H1 (cell line): ENCODE measurements around the gene ADAM22.

Experiments
- CHD2 ChIP-seq: IDR thresholded peaks from 2 replicates; pipeline ENCODE4 v1.6.1; 2012; ENCODE audit warnings: low read length, improper control_type of control experiment
- EP300 ChIP-seq, 2 experiments: IDR thresholded peaks; 1 replicate in 1 of 2; 2 replicates in 1 of 2; pipeline ENCODE4 v1.6.1; 2011 to 2012; ENCODE audit warnings: low read depth in 2 of 2, low read length in 2 of 2, mild to moderate bottlenecking in 2 of 2, borderline replicate concordance in 1 of 2, inconsistent platforms in 1 of 2, moderate library complexity in 1 of 2
- POLR2AphosphoS5 ChIP-seq: IDR thresholded peaks from 2 replicates; pipeline ENCODE4 v1.6.1; 2011; ENCODE audit warnings: low read depth, low read length
- TAF1 ChIP-seq: IDR thresholded peaks from 2 replicates; pipeline ENCODE4 v1.6.1; 2011; ENCODE audit warnings: mild to moderate bottlenecking, low read depth, low read length
- TF ChIP-seq, protein P1 (sequence below): IDR thresholded peaks from 2 replicates; pipeline ENCODE4 v1.6.1; 2012; ENCODE audit warnings: inconsistent platforms
- TF ChIP-seq, protein P2 (sequence below), 3 experiments: IDR thresholded peaks; 1 replicate in 2 of 3; 2 replicates in 1 of 3; pipeline versions ENCODE4 v1.5.1 to v1.6.1; 2011; ENCODE audit warnings: low read length in 3 of 3, mild to moderate bottlenecking in 3 of 3, inconsistent platforms in 2 of 3, low read depth in 1 of 3, moderate library complexity in 1 of 3; ENCODE audit not compliant: insufficient read depth in 1 of 3; ENCODE audit errors: control extremely low read depth in 1 of 3
- TF ChIP-seq, protein P3 (sequence below): IDR thresholded peaks from 2 replicates; pipeline ENCODE4 v1.6.1; 2011; ENCODE audit warnings: low read length, improper control_type of control experiment

DNA sequence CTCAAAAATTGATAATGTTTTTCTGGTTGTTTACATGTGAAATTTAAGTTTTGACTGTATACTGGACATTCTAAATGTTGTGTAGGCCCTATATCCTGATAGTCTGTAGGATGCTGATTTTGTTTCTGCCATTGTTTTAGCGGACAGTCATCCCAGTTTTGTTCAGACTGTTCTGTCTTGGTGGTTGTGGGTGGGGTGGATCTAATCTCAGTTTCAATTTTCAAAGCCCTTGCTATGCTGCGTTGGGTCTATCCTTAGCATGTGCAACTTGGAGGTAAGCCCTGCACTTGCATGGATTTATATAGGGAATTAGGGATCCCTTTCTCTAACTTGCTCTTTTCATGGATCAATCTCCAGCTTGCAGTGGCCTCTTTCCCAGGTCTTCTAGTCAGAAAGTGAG lies 38.7 kb upstream of the ADAM22 start:
- TF ChIP-seq, protein P1, sequence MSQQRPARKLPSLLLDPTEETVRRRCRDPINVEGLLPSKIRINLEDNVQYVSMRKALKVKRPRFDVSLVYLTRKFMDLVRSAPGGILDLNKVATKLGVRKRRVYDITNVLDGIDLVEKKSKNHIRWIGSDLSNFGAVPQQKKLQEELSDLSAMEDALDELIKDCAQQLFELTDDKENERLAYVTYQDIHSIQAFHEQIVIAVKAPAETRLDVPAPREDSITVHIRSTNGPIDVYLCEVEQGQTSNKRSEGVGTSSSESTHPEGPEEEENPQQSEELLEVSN = no peak
- TF ChIP-seq, protein P2, sequence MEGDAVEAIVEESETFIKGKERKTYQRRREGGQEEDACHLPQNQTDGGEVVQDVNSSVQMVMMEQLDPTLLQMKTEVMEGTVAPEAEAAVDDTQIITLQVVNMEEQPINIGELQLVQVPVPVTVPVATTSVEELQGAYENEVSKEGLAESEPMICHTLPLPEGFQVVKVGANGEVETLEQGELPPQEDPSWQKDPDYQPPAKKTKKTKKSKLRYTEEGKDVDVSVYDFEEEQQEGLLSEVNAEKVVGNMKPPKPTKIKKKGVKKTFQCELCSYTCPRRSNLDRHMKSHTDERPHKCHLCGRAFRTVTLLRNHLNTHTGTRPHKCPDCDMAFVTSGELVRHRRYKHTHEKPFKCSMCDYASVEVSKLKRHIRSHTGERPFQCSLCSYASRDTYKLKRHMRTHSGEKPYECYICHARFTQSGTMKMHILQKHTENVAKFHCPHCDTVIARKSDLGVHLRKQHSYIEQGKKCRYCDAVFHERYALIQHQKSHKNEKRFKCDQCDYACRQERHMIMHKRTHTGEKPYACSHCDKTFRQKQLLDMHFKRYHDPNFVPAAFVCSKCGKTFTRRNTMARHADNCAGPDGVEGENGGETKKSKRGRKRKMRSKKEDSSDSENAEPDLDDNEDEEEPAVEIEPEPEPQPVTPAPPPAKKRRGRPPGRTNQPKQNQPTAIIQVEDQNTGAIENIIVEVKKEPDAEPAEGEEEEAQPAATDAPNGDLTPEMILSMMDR (IDR thresholded peaks at IDR 0.05; ENCODE audit: control extremely low read depth in 1 of 3, insufficient read depth in 1 of 3, low read depth in 1 of 3, low read length in 3 of 3) = no peak
- no peak for TF ChIP-seq CHD2
- no peak for TF ChIP-seq EP300 (IDR thresholded peaks at IDR 0.05; ENCODE audit: borderline replicate concordance in 1 of 2, low read depth in 2 of 2, low read length in 2 of 2)
- TF ChIP-seq TAF1 = no peak
- no peak for TF ChIP-seq POLR2AphosphoS5
- TF ChIP-seq, protein P3, sequence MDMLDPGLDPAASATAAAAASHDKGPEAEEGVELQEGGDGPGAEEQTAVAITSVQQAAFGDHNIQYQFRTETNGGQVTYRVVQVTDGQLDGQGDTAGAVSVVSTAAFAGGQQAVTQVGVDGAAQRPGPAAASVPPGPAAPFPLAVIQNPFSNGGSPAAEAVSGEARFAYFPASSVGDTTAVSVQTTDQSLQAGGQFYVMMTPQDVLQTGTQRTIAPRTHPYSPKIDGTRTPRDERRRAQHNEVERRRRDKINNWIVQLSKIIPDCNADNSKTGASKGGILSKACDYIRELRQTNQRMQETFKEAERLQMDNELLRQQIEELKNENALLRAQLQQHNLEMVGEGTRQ = no peak
